DOHH2 (cell line): ENCODE results near the gene SUPT3H.

Experiments used
- CTCF ChIP-seq: fragments of 200-600 bp; sonication (generic); IDR thresholded peaks from one replicate; pipeline ENCODE4 v1.5.1; 2014; ENCODE audit warnings: antibody characterized with exemption, mild to moderate bottlenecking, low read depth, low read length; ENCODE audit not compliant: poor library complexity, severe bottlenecking
- EZH2phosphoT487 ChIP-seq: fragments of 200-600 bp; sonication (generic); IDR thresholded peaks from 2 replicates; pipeline ENCODE4 v1.6.1; 2017; ENCODE audit warnings: borderline replicate concordance, mild to moderate bottlenecking, antibody characterized with exemption, low read length, moderate library complexity, mixed read lengths

- TF ChIP-seq EZH2phosphoT487 (no peak), CTCF (no peak)
These were observed 302.5 kb downstream of the SUPT3H start for GRCh38 chr6:45075246-45075645.
